ENCODE results near the gene ITM2A. TPM values are rescaled to one million over a fixed set of nuclear protein-coding genes. Genes with fewer than 3 reads are reported as not detected.

The ITM2A gene
- total RNA-seq, 1 experiment from 2014 or later: not detected

DNA sequence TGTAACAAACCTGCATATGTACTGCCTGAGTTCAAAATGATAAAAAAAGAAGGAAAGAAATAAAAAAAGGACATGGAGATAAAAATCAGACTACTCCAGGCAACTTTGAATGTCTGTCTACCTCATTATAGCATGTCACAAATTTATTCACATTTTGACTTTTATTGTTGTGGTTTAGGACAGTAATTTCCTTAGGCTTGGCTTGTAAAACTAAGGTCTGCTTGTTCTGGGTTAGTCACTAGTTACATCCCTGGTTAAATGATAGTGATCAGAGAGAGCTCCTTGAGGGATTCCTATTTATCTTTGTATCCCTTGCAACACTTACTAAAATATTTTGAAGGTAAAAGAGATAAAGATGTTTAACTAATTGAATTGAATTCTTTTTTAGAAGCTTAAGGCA, 42.5 kb upstream of the ITM2A start:
- CTCF ChIA-PET: no interaction called here
- Histone ChIP-seq H3K4me3 (replicated peaks in 1 of 2; ENCODE audit: low read depth in 1 of 2, low read length in 2 of 2) (no peak overlapping the region), H3K36me3 (ENCODE audit: control insufficient read depth in 1 of 2, insufficient read depth in 2 of 2, low read length in 2 of 2) (no peaks in the 10 kb centered on the region), H3K4me2 (ENCODE audit: low read length) (no peak overlapping the region), H4K20me1 (ENCODE audit: insufficient read depth) (no peaks in the 10 kb centered on the region), H3K27me3 (ENCODE audit: insufficient read depth, low read length) (no peaks in the 10 kb centered on the region), H3K4me1 (ENCODE audit: control insufficient read depth in 1 of 2, insufficient read depth in 2 of 2, low read length in 2 of 2) (no peaks in the 10 kb centered on the region), H3K9me2 (ENCODE audit: insufficient read depth) (no peaks in the 10 kb centered on the region), H2AFZ (ENCODE audit: low read depth, low read length, poor library complexity, severe bottlenecking) (no peak overlapping the region), H3K27ac (ENCODE audit: low read depth, low read length) (no peak overlapping the region), H3K79me2 (ENCODE audit: insufficient read depth, low read length) (no peaks in the 10 kb centered on the region), H3K9ac (ENCODE audit: low read length) (no peak overlapping the region), H3K9me3 (ENCODE audit: control insufficient read depth in 1 of 2, insufficient read depth in 1 of 2, low read depth in 1 of 2, low read length in 2 of 2) (no peaks in the 10 kb centered on the region)
- TF ChIP-seq TCF7L2 (IDR thresholded peaks at IDR 0.05; ENCODE audit: borderline replicate concordance, extremely low read depth, insufficient read depth, insufficient read length): no peak
- TF ChIP-seq ZNF274 (IDR thresholded peaks at IDR 0.05; ENCODE audit: low read depth, low read length): no peak
- TF ChIP-seq, protein P1, sequence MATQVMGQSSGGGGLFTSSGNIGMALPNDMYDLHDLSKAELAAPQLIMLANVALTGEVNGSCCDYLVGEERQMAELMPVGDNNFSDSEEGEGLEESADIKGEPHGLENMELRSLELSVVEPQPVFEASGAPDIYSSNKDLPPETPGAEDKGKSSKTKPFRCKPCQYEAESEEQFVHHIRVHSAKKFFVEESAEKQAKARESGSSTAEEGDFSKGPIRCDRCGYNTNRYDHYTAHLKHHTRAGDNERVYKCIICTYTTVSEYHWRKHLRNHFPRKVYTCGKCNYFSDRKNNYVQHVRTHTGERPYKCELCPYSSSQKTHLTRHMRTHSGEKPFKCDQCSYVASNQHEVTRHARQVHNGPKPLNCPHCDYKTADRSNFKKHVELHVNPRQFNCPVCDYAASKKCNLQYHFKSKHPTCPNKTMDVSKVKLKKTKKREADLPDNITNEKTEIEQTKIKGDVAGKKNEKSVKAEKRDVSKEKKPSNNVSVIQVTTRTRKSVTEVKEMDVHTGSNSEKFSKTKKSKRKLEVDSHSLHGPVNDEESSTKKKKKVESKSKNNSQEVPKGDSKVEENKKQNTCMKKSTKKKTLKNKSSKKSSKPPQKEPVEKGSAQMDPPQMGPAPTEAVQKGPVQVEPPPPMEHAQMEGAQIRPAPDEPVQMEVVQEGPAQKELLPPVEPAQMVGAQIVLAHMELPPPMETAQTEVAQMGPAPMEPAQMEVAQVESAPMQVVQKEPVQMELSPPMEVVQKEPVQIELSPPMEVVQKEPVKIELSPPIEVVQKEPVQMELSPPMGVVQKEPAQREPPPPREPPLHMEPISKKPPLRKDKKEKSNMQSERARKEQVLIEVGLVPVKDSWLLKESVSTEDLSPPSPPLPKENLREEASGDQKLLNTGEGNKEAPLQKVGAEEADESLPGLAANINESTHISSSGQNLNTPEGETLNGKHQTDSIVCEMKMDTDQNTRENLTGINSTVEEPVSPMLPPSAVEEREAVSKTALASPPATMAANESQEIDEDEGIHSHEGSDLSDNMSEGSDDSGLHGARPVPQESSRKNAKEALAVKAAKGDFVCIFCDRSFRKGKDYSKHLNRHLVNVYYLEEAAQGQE (IDR thresholded peaks at IDR 0.05; ENCODE audit: low read depth): no peak
- no peak for TF ChIP-seq POLR2A (IDR thresholded peaks at IDR 0.05; ENCODE audit: borderline replicate concordance, extremely low read depth, insufficient read depth, insufficient read length)
- TF ChIP-seq MAX (IDR thresholded peaks at IDR 0.05): no peak
- no peak for TF ChIP-seq SRF (IDR thresholded peaks at IDR 0.05; ENCODE audit: low read depth)
- no peak for TF ChIP-seq EZH2 (IDR thresholded peaks at IDR 0.05)
- TF ChIP-seq SP1 (IDR thresholded peaks at IDR 0.05; ENCODE audit: low read depth): no peak
- TF ChIP-seq ATF3 (IDR thresholded peaks at IDR 0.05): no peak
- TF ChIP-seq SIN3A (IDR thresholded peaks at IDR 0.05; ENCODE audit: low read depth): no peak
- no peak for TF ChIP-seq ZBTB33 (IDR thresholded peaks at IDR 0.05; ENCODE audit: extremely low read depth, insufficient replicate concordance, low read length)
- TF ChIP-seq CEBPB (IDR thresholded peaks at IDR 0.05; ENCODE audit: low read depth): no peak
- TF ChIP-seq YY1 (IDR thresholded peaks at IDR 0.05; ENCODE audit: extremely low read depth, insufficient replicate concordance, low read depth, low read length): no peak
- no peak for TF ChIP-seq CTCF (IDR thresholded peaks at IDR 0.05 in 2 of 3, conservative IDR thresholded peaks at IDR 0.05 in 1 of 3; ENCODE audit: borderline replicate concordance in 1 of 3, insufficient read depth in 1 of 3, low read depth in 2 of 3, low read length in 2 of 3)
- TF ChIP-seq JUND (IDR thresholded peaks at IDR 0.05): no peak
- no peak for TF ChIP-seq EZH2phosphoT487 (IDR thresholded peaks at IDR 0.05; ENCODE audit: borderline replicate concordance)
- no peak for TF ChIP-seq EGR1 (IDR thresholded peaks at IDR 0.05; ENCODE audit: low read depth)
- TF ChIP-seq POLR2AphosphoS5 (IDR thresholded peaks at IDR 0.05; ENCODE audit: low read depth, low read length): no peak
- RAD21 ChIA-PET (ENCODE audit: low non-redundant PET in 1 of 2, low total read pairs in 2 of 2, uncharacterized antibody in 2 of 2, unreplicated experiment in 2 of 2): no interaction called here
- ATAC-seq: no peak
- intact Hi-C loops (cut with micrococcal nuclease): no loop called here
- BruUV-seq (replicated peaks): no TSS peak
- DNase-seq (ENCODE audit: low read depth, low spot score): no peak
- POLR2A ChIA-PET: no interaction called here
